ENCODE data around the gene UGT2B10. TPM values are rescaled to one million over a fixed set of nuclear protein-coding genes. Genes with fewer than 3 reads are reported as not detected.

Gene UGT2B10
- total RNA-seq, 1 donor from 2014 or later = not detected

DNA sequence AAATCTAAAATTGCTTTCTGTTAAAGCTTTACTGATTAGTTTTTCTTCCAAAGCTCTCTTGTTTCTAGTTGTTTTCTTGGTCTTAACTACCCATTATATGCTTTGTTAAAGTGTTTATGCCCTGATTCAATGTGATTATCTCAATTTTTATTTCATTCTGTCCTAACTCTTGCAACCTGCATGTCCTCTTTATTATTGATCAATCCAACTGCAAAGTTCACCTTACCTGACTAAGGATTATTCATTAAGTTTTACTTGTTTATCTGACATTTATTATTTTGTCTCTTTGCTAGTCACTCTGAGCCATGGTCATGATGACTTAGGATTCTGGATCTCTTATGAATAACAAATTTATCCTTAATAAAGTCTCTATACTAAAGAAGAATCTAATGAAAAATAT is 15.8 kb downstream of the UGT2B10 start:
- Mint-ChIP-seq H3K27ac (ENCODE audit: unreplicated experiment) (no peak overlapping the region), H3K36me3 (ENCODE audit: low read depth) (no peaks in the 10 kb centered on the region), H3K4me3 (ENCODE audit: unreplicated experiment) (no peak overlapping the region), H3K9me3 (ENCODE audit: low read depth) (no peaks in the 10 kb centered on the region), H3K27me3 (ENCODE audit: low read depth) (no peaks in the 10 kb centered on the region), H3K4me1 (ENCODE audit: low read depth) (no peaks in the 10 kb centered on the region)
- no peak for TF ChIP-seq CTCF (IDR thresholded peaks at IDR 0.05)
- no peak for DNase-seq (ENCODE audit: low spot score)

DNA sequence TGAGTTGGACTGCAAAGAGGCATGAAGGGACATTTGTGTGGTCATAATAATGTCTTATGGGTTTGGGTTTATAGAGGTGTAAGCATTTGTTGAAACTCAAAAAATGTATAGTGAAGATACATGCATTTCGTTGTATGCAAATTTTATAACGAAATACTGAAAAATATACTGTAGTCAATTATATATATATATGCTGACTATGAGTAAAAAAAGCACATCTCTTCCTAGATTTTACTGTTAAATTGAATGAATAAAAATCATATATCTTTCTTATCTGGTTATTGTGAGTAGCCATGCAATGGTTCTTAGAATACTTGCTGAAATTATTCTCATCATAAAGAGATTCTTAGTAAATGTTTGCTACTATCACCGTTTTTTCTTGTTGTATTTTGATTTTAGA is 34.5 kb downstream of the UGT2B10 start:
- Mint-ChIP-seq H3K4me1 (ENCODE audit: low read depth) (no peaks in the 10 kb centered on the region), H3K27ac (ENCODE audit: unreplicated experiment) (no peak overlapping the region), H3K36me3 (ENCODE audit: low read depth) (no peaks in the 10 kb centered on the region), H3K9me3 (ENCODE audit: low read depth) (peaks cover 3% of the 10 kb centered on the region), H3K4me3 (ENCODE audit: unreplicated experiment) (no peak overlapping the region), H3K27me3 (ENCODE audit: low read depth) (peaks cover 4% of the 10 kb centered on the region)
- no peak for DNase-seq (ENCODE audit: low spot score)
- TF ChIP-seq CTCF (IDR thresholded peaks at IDR 0.05) = no peak

DNA sequence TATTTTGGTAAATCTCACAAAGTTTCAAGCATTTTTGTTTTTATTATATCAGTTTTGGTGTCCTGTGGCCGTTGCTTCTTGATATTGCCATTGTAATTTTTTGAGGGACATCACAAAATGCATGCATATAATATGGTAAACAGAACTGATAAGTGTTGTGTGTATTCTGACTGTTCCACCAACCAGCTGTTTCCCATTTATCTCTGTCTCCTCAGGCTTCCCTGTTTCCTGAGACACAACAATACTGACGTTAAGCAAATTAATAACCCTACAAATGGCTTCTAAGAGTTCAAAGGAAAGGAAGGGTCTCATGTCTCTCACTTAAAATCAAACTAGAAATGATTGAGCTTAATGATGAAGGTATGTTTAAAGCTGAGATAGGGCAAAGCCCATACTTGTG is 40.0 kb downstream of the UGT2B10 start:
- Mint-ChIP-seq H3K27me3 (ENCODE audit: low read depth) (peaks cover 4% of the 10 kb centered on the region), H3K4me3 (ENCODE audit: unreplicated experiment) (no peak overlapping the region), H3K36me3 (ENCODE audit: low read depth) (peaks cover 2% of the 10 kb centered on the region), H3K4me1 (ENCODE audit: low read depth) (no peaks in the 10 kb centered on the region), H3K27ac (ENCODE audit: unreplicated experiment) (no peak overlapping the region), H3K9me3 (ENCODE audit: low read depth) (peaks cover 19% of the 10 kb centered on the region)
- no peak for TF ChIP-seq CTCF (IDR thresholded peaks at IDR 0.05)
- DNase-seq (ENCODE audit: low spot score) = no peak

- Mint-ChIP-seq H3K4me3 (ENCODE audit: unreplicated experiment) (no peak overlapping the region), H3K27ac (ENCODE audit: unreplicated experiment) (no peak overlapping the region), H3K27me3 (ENCODE audit: low read depth) (peaks cover 4% of the 10 kb centered on the region), H3K36me3 (ENCODE audit: low read depth) (peaks cover 2% of the 10 kb centered on the region), H3K9me3 (ENCODE audit: low read depth) (peaks cover 19% of the 10 kb centered on the region), H3K4me1 (ENCODE audit: low read depth) (no peaks in the 10 kb centered on the region)
- no peak for DNase-seq (ENCODE audit: low spot score)
- no peak for TF ChIP-seq CTCF (IDR thresholded peaks at IDR 0.05)
Measured at GRCh38 chr4:68858039-68858438, 42.2 kb downstream of the UGT2B10 start.

DNA sequence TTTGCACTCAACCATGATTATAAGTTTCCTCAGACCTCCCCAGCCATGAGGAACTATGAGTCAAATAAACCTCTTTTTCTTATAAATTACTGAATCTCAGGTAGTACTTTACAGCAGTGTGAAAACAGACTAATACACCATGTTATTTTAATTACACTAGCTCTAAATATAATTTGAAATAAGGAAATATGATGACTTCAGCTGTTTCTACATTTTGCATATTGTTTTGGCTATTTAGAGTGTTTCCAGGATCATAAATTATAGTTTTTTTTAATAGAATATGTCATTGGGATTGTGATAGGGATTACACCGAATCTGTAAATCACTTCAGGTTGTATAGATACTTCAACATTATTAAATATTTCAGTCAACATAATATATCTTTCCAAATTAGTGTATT is 43.9 kb downstream of the UGT2B10 start:
- no peak overlapping the region for H3K27ac Mint-ChIP-seq (ENCODE audit: unreplicated experiment)
- H3K27me3 Mint-ChIP-seq (ENCODE audit: low read depth) = peaks cover 4% of the 10 kb centered on the region
- no peak for TF ChIP-seq CTCF (IDR thresholded peaks at IDR 0.05)
- H3K4me1 Mint-ChIP-seq (ENCODE audit: low read depth) = no peaks in the 10 kb centered on the region
- H3K9me3 Mint-ChIP-seq (ENCODE audit: low read depth) = peaks cover 19% of the 10 kb centered on the region
- no peak overlapping the region for H3K4me3 Mint-ChIP-seq (ENCODE audit: unreplicated experiment)
- H3K36me3 Mint-ChIP-seq (ENCODE audit: low read depth) = peaks cover 2% of the 10 kb centered on the region
- no peak for DNase-seq (ENCODE audit: low spot score)
